ENCODE data around the gene SNAPC2. TPM values are rescaled to one million over a fixed set of nuclear protein-coding genes. Genes with fewer than 3 reads are reported as not detected.
A peak's percentile ranks its signal among the peaks of the same experiment; 100 is the strongest.

Gene SNAPC2
- total RNA-seq, result 10 to 100 TPM; 16.4 to 20.9 TPM

GRCh38 chr19:7919610-7920518, at the start of gene SNAPC2:
Gene SNAPC2 (plus strand): TSS chr19:7920338. CDS start chr19:7920367, 29 bp downstream.
- ATAC-seq (replicated peaks), result peak; percentile 74
- no peaks in the 10 kb centered on the region for H3K9me3 Mint-ChIP-seq
- H3K4me1 Mint-ChIP-seq, result peaks cover 12% of the 10 kb centered on the region
- no peaks in the 10 kb centered on the region for H3K36me3 Mint-ChIP-seq (ENCODE audit: low read depth)
- peak within 1 kb of the TSS; percentile 89 for H3K27ac Mint-ChIP-seq
- H3K27me3 Mint-ChIP-seq, result peaks cover 3% of the 10 kb centered on the region
- H3K4me3 Mint-ChIP-seq, result peak within 1 kb of the TSS; percentile 84

- Mint-ChIP-seq H3K27ac (no peak overlapping the region), H3K4me3 (peak overlapping the region; percentile 41), H3K4me1 (peaks cover 10% of the 10 kb centered on the region)
Measured at GRCh38 chr19:7870571-7871436, 49.3 kb upstream of the SNAPC2 start.

GRCh38 chr19:7871437-7872305, 48.5 kb upstream of the SNAPC2 start:
- H3K27me3 Mint-ChIP-seq, result peaks cover 14% of the 10 kb centered on the region
- no peak for ATAC-seq (replicated peaks)
- no peaks in the 10 kb centered on the region for H3K9me3 Mint-ChIP-seq
- H3K4me1 Mint-ChIP-seq, result peaks cover 10% of the 10 kb centered on the region
- no peak overlapping the region for H3K27ac Mint-ChIP-seq
- peak overlapping the region; percentile 41 for H3K4me3 Mint-ChIP-seq
- no peaks in the 10 kb centered on the region for H3K36me3 Mint-ChIP-seq (ENCODE audit: low read depth)

More at GRCh38 chr19:7870571-7871436, 49.3 kb upstream of the SNAPC2 start:
- H3K27me3 Mint-ChIP-seq, result peaks cover 14% of the 10 kb centered on the region
- no peaks in the 10 kb centered on the region for H3K9me3 Mint-ChIP-seq
- no peaks in the 10 kb centered on the region for H3K36me3 Mint-ChIP-seq (ENCODE audit: low read depth)
- no peak for ATAC-seq (replicated peaks)

GRCh38 chr19:7872306-7873204, 47.6 kb upstream of the SNAPC2 start:
- no peak for ATAC-seq (replicated peaks)
- Mint-ChIP-seq H3K27ac (no peak overlapping the region), H3K9me3 (no peaks in the 10 kb centered on the region), H3K36me3 (ENCODE audit: low read depth) (no peaks in the 10 kb centered on the region), H3K4me3 (peak overlapping the region; percentile 41), H3K4me1 (peaks cover 10% of the 10 kb centered on the region), H3K27me3 (peaks cover 14% of the 10 kb centered on the region)

- Mint-ChIP-seq H3K4me3 (peak overlapping the region; percentile 53), H3K27me3 (peaks cover 14% of the 10 kb centered on the region), H3K36me3 (ENCODE audit: low read depth) (no peaks in the 10 kb centered on the region), H3K27ac (no peak overlapping the region), H3K4me1 (peaks cover 10% of the 10 kb centered on the region), H3K9me3 (no peaks in the 10 kb centered on the region)
- no peak for ATAC-seq (replicated peaks)
Measured at GRCh38 chr19:7873304-7874075, 46.6 kb upstream of the SNAPC2 start.

DNA sequence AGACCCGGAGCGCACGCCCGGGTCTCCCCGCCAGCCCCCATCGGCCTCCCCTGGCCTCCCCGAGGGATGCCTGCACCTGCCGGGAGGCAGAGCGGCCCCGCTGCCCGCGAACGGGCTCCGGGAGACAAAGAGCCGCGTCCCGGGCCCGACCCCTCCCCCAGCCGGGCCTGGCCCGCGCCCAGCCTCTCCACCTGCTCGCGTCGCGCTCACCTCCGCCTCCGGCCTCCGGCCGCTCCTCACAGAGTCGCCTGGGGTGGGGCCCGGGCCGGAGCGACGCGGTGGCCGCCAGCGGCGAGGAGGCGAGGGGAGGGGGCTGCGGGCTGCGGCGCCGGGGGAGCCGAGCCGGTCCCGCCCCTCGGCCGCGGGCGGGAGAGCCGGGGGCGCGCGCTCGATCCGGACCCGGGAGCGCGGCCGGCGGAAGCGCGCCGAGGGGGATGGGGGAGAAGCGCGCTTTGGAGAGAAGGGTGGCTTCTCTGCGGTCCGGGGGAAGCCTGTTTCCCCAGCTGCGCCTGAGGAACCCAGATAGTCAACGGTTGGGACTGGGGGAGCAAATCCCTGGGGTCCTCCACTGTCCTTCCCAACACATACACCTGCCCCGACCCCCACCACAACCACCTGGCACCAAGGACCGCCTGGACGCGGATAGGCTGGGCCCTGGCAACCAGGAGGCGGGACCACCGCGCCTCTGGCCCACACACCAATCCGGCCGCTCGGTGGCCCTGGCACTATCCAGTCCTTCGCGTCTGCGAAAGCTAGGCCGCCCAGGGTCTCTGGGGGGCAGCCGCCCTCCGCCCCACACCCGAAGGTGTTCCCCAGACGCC, 45.9 kb upstream of the SNAPC2 start, which contains the start of gene PRR36:
TSS of gene PRR36 (minus strand) at position 315 of the 821 bp plus-strand sequence. CDS start 701 bp downstream, outside the sequence.
- Mint-ChIP-seq H3K27me3 (peaks cover 14% of the 10 kb centered on the region), H3K36me3 (ENCODE audit: low read depth) (no peaks in the 10 kb centered on the region), H3K27ac (no peak within 1 kb of the TSS), H3K4me3 (peak within 1 kb of the TSS; percentile 53), H3K4me1 (peaks cover 10% of the 10 kb centered on the region), H3K9me3 (no peaks in the 10 kb centered on the region)
- ATAC-seq (replicated peaks), result no peak

GRCh38 chr19:7874897-7875273, 45.3 kb upstream of the SNAPC2 start:
- H3K36me3 Mint-ChIP-seq (ENCODE audit: low read depth), result no peaks in the 10 kb centered on the region
- no peak overlapping the region for H3K27ac Mint-ChIP-seq
- H3K4me1 Mint-ChIP-seq, result peaks cover 10% of the 10 kb centered on the region
- peaks cover 14% of the 10 kb centered on the region for H3K27me3 Mint-ChIP-seq
- H3K9me3 Mint-ChIP-seq, result no peaks in the 10 kb centered on the region
- no peak for ATAC-seq (replicated peaks)
- H3K4me3 Mint-ChIP-seq, result peak overlapping the region; percentile 43

DNA sequence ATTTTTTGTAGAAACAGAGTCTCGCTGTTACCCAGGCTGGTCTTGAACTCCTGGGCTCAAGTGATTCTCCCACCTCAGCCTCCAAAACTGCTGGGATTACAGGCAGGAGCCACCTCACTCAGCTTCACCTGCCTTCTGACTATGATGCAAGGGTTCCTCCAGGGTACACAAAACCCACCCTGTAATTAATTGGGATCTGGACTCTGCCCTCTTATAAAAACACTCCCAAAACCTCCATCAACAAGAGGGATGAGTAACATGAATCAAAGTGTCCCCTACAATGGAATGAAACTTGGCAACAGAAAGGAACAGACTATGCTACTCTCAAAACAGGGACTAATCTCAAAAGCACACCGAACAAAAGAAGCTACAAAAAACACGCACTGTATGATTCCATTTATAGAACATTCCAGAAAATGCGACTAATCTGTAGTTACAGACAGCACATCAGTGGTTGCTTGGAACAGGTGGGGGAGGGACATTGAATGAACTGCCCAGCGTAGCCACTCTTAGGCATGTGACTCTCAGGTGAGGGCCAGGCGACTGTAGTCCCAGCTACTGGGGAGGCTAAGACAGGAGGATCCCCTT, 42.8 kb upstream of the SNAPC2 start:
- no peaks in the 10 kb centered on the region for H3K9me3 Mint-ChIP-seq
- ATAC-seq (replicated peaks), result no peak
- no peak overlapping the region for H3K4me3 Mint-ChIP-seq
- no peaks in the 10 kb centered on the region for H3K36me3 Mint-ChIP-seq (ENCODE audit: low read depth)
- H3K27ac Mint-ChIP-seq, result no peak overlapping the region
- no peaks in the 10 kb centered on the region for H3K27me3 Mint-ChIP-seq
- H3K4me1 Mint-ChIP-seq, result no peaks in the 10 kb centered on the region

DNA sequence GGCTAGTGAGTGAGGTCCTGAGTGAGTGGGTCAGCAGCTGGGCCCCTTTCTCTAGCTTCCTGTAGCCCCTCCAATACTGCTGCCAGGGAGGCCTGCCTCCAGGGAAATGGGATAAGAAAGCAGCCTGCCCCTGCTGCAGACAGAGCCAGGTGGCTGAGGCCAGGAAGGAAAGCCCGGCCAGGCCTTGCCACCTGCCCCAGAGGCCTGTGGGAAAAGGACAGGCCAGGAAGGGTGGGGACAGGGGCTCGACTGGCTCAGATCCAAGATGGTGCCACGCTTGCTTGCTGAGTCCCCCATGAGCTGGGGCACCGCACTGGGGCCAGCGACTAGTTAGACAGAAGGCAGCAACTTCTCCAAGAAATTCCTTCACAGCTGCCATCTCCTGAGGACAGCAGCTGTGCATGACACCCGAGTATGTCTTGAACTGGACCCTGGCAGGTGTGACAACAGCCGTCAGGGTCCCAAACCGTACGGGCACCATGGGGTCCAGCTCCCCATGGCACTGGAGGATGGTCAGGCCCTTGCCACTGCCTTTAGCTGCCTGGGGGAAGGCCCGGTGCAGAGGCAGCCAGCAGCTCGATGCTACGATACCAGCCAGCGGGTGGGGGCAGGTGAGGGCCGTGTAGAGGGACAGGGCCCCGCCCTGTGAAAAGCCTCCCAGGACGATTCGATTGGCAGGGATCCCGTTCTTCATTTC, 40.9 kb upstream of the SNAPC2 start:
- H3K27ac Mint-ChIP-seq, result no peak overlapping the region
- no peaks in the 10 kb centered on the region for H3K9me3 Mint-ChIP-seq
- H3K36me3 Mint-ChIP-seq (ENCODE audit: low read depth), result no peaks in the 10 kb centered on the region
- H3K4me3 Mint-ChIP-seq, result no peak overlapping the region
- ATAC-seq (replicated peaks), result peak; percentile 12
- H3K27me3 Mint-ChIP-seq, result no peaks in the 10 kb centered on the region
- no peaks in the 10 kb centered on the region for H3K4me1 Mint-ChIP-seq

DNA sequence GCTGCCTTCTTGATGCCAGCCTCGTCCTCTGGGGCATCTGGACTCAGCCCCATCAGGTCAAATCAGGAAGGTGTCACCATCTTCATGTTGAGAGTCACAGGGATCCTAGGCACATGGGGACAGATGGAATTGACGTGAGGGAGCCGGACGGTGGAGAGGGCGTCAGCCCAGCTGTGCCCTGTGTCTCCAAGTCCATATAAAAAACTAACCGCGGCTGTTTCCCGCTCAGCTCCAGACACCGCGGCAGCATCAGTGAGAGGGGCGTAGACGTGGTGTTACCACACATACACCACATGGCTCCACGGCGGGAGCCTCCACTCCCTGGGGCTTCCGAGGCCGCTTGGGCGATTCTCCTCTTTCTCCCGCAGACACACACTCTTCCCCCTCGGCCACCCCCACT, 40.3 kb upstream of the SNAPC2 start:
- Mint-ChIP-seq H3K9me3 (no peaks in the 10 kb centered on the region), H3K4me1 (no peaks in the 10 kb centered on the region), H3K4me3 (no peak overlapping the region), H3K27me3 (no peaks in the 10 kb centered on the region), H3K27ac (no peak overlapping the region), H3K36me3 (ENCODE audit: low read depth) (no peaks in the 10 kb centered on the region)
- peak; percentile 18 for ATAC-seq (replicated peaks)

GRCh38 chr19:7881910-7882309, 38.2 kb upstream of the SNAPC2 start:
- H3K4me1 Mint-ChIP-seq, result no peaks in the 10 kb centered on the region
- no peak overlapping the region for H3K27ac Mint-ChIP-seq
- no peaks in the 10 kb centered on the region for H3K9me3 Mint-ChIP-seq
- H3K27me3 Mint-ChIP-seq, result no peaks in the 10 kb centered on the region
- no peak for ATAC-seq (replicated peaks)
- no peak overlapping the region for H3K4me3 Mint-ChIP-seq
- H3K36me3 Mint-ChIP-seq (ENCODE audit: low read depth), result no peaks in the 10 kb centered on the region
